PFSK-1 (cell line): ENCODE data around the gene NAPA.

ENCODE experiments used
- FOXP2 ChIP-seq: optimal IDR thresholded peaks from 2 replicates; pipeline ENCODE3; 2011; ENCODE audit warnings: borderline replicate concordance, control low read depth, inconsistent platforms; ENCODE audit not compliant: insufficient read depth; ENCODE audit errors: extremely low read length, extremely low read depth
- POLR2AphosphoS5 ChIP-seq: IDR thresholded peaks from 2 replicates; pipeline ENCODE4 v1.6.1; 2012; ENCODE audit warnings: low read depth, mild to moderate bottlenecking, control low read depth, low read length, moderate library complexity
- REST ChIP-seq, 2 experiments: IDR thresholded peaks; 2 replicates each; pipeline versions ENCODE4 v1.6.1 to v1.8.0; 2011 to 2012; ENCODE audit warnings: low read depth in 2 of 2, low read length in 2 of 2, control low read depth in 1 of 2, inconsistent platforms in 1 of 2, mild to moderate bottlenecking in 1 of 2, moderate library complexity in 1 of 2; ENCODE audit not compliant: insufficient read depth in 1 of 2
- SIN3A ChIP-seq: IDR thresholded peaks from 2 replicates; pipeline ENCODE4 v1.6.1; 2012; ENCODE audit warnings: mild to moderate bottlenecking, low read length, moderate library complexity, borderline replicate concordance; ENCODE audit not compliant: insufficient read depth
- TAF1 ChIP-seq: IDR thresholded peaks from 2 replicates; pipeline ENCODE4 v1.6.1; 2012; ENCODE audit warnings: low read length, control low read depth, borderline replicate concordance; ENCODE audit not compliant: insufficient read depth

NAPA gene

DNA sequence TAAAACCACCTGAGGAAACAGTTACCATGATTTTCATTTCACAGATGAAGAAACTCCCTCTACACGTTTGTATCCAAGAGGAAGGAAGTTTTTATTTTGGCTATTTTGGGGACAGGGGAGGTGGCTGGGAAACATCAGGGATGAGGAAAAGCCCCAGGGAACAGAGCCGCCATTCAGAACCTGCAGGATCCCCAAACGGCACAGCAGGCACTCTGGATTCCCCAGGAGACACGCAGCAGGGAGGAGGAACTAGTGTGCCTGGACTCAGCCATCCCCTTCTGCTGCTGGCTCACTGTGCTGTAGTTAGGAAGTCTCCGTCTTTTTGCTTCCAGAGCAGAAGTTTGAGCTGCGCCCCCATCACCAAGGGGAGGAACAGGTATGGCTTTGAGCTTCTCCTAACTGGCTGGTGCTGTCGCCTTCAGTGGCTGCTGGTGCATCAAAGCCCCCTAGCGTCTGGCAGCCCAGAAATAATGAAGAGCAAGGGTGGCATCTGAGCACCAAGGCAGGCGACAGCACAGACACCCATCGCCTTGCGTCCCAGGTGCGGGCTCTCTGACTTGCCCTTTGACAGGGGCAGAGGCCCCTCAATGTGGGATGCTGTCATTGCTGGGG is 4.2 kb downstream of the NAPA start:
- no peak for TF ChIP-seq TAF1
- no peak for TF ChIP-seq FOXP2
- no peak for TF ChIP-seq REST (IDR thresholded peaks at IDR 0.05; ENCODE audit: insufficient read depth in 1 of 2, low read depth in 2 of 2, low read length in 2 of 2)
- no peak for TF ChIP-seq SIN3A
- no peak for TF ChIP-seq POLR2AphosphoS5

DNA sequence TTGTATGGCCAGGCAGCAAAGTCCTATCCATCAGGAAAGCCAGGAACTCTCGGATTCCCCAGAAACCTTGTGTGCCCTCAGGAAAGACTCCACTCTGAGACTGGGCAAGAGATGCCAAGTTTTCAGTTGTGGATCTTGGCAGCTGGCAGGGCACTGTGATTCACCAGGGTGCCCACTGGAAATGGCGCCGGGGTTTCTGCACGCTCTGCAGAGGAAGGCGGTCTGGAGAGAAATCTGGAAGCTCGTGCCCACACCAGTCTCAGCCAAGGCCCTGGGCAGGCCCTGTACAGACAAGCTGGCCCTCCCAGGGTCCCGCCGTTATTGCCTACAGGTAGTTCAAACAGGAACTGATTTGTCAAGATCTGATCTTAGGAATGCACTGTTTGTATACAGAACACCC is 4.9 kb downstream of the NAPA start:
- no peak for TF ChIP-seq SIN3A
- no peak for TF ChIP-seq FOXP2
- TF ChIP-seq TAF1, result no peak
- no peak for TF ChIP-seq REST (IDR thresholded peaks at IDR 0.05; ENCODE audit: insufficient read depth in 1 of 2, low read depth in 2 of 2, low read length in 2 of 2)
- TF ChIP-seq POLR2AphosphoS5, result no peak

DNA sequence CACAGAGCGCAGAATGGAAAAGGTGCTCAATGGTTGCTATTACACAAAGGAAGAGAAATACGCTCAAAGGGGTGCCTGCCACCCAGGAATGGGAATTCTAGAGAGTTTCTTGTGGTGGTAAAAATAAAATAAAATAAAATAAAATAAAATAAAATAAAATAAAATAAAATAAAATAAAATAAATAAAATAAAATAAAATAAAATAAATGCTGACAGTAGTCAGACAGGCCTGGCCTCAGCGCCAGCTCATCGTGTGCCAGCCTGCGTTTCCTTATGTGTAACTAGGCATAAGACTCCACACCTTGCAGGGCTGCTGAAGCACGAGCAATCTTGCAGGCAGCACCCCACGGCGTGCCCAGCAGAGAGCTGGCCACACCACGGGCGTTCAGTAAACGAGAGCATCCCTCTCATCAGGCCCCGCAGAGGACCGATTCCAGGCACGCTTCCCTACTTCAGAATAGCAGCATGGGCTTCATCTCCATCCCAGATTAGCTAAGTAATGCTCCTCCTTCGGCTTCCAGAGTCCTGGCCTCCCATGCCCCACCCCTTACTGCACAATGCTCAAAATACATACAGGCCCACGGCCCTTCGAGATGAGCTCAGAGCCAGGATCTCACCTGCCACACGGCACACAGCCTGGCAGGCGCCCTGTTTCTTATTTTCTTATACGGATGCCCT is 5.6 kb downstream of the NAPA start:
- TF ChIP-seq TAF1 (no peak), POLR2AphosphoS5 (no peak), SIN3A (no peak)

- TF ChIP-seq TAF1, result no peak
- TF ChIP-seq FOXP2, result no peak
- no peak for TF ChIP-seq POLR2AphosphoS5
- no peak for TF ChIP-seq REST (IDR thresholded peaks at IDR 0.05; ENCODE audit: insufficient read depth in 1 of 2, low read depth in 2 of 2, low read length in 2 of 2)
- no peak for TF ChIP-seq SIN3A
These were observed 6.1 kb downstream of the NAPA start for GRCh38 chr19:47508721-47509120.

GRCh38 chr19:47507924-47508553 is 6.8 kb downstream of the NAPA start:
- no peak for TF ChIP-seq SIN3A
- no peak for TF ChIP-seq TAF1
- no peak for TF ChIP-seq POLR2AphosphoS5

- no peak for TF ChIP-seq POLR2AphosphoS5
- no peak for TF ChIP-seq FOXP2
- no peak for TF ChIP-seq REST (IDR thresholded peaks at IDR 0.05; ENCODE audit: insufficient read depth in 1 of 2, low read depth in 2 of 2, low read length in 2 of 2)
- no peak for TF ChIP-seq TAF1
- no peak for TF ChIP-seq SIN3A
These were observed 7.9 kb downstream of the NAPA start for GRCh38 chr19:47507012-47507411.
